Esophagus squamous epithelium (tissue), 5 donors: ENCODE results near the gene SRC. TPM values are rescaled to one million over a fixed set of nuclear protein-coding genes. Genes with fewer than 3 reads are reported as not detected.
"Not testable (repeated sequence)": the region's sequence is repeated elsewhere in the genome, so short reads cannot be mapped to it uniquely, and the experiment has no call there.

Experiments
- DNase-seq: peaks from one replicate; lab custom pipeline; 2025; lab: John Stamatoyannopoulos, UW
- H3K27ac ChIP-seq, 4 donors: fragments of 200-600 bp; sonication (generic); one replicate each; pipeline ENCODE4 v1.5.1; 2016 to 2019; ENCODE audit warnings: mild to moderate bottlenecking in 1 of 4
- H3K27me3 ChIP-seq, 4 donors: fragments of 200-600 bp; sonication (generic); 1 replicate in 3 of 4; 2 replicates in 1 of 4; pipeline versions ENCODE4 v1.5.1 to v1.6.0; 2017 to 2021; ENCODE audit warnings: antibody characterized with exemption in 1 of 4
- H3K36me3 ChIP-seq, 3 donors: fragments of 200-600 bp; sonication (generic); one replicate each; pipeline ENCODE4 v1.5.1; 2016 to 2019
- H3K4me1 ChIP-seq, 3 donors: fragments of 200-600 bp; sonication (generic); one replicate each; pipeline ENCODE4 v1.5.1; 2017 to 2019
- H3K4me3 ChIP-seq, 4 donors: fragments of 200-600 bp; sonication (generic); 1 replicate in 3 of 4; 2 replicates in 1 of 4; pipeline ENCODE4 v1.5.1; 2016 to 2019; ENCODE audit warnings: mild to moderate bottlenecking in 2 of 4, moderate library complexity in 1 of 4
- H3K9me3 ChIP-seq, 3 donors: fragments of 200-600 bp; sonication (generic); one replicate each; pipeline ENCODE4 v1.5.1; 2016 to 2019
- CTCF ChIP-seq, 6 experiments: fragments of 450-650 bp in 4 of 6; fragments of 200-600 bp in 2 of 6; sonication (generic) in 2 of 6; IDR thresholded peaks; one replicate each; pipeline ENCODE4 v1.5.1; 2016 to 2019; ENCODE audit warnings: antibody characterized with exemption in 6 of 6, mild to moderate bottlenecking in 4 of 6, moderate library complexity in 4 of 6
- POLR2A ChIP-seq, 4 donors: fragments of 450-650 bp; IDR thresholded peaks; one replicate each; pipeline ENCODE4 v1.6.1; 2017; ENCODE audit warnings: antibody characterized with exemption in 4 of 4, mild to moderate bottlenecking in 4 of 4, moderate library complexity in 3 of 4
- WGBS, 2 donors: methylation state at CpG; one replicate each; pipeline ENCODE4 v1.1.5; 2018; 5-methylcytosine and 5-hydroxymethylcytosine counted together
- intact Hi-C: fragments of 100-400 bp; cut with DNase I; formaldehyde crosslinking; loops from one replicate; pipeline ENCODE4 v1.15.0; 2022
- total RNA-seq, 4 donors: library from RNA; depleted of rRNA; stranded (reverse); fragments of >200 nt; gene quantifications; one replicate each; pipeline ENCODE4 v1.1.0, GENCODE V29; 2016
- donor health status: DM: yes; HTN: yes; CAD: no.

The SRC gene
- total RNA-seq, 4 donors from 2014 or later, result 32.4 to 46.5 (median 39.0) TPM

- WGBS, 2 donors, result 45 to 51% methylated on average over 2 of the region's 2 CpGs
- TF ChIP-seq POLR2A (IDR thresholded peaks at IDR 0.05) (no peak), CTCF (IDR thresholded peaks at IDR 0.05) (no peak)
- Histone ChIP-seq H3K4me3 (no peak overlapping the region), H3K9me3 (no peaks in the 10 kb centered on the region), H3K27me3 (no peaks in the 10 kb centered on the region), H3K27ac (no peak overlapping the region), H3K36me3 (peaks cover 0 to 77% (median 0%) of the 10 kb centered on the region in 3 donors), H3K4me1 (peaks cover 0 to 45% (median 0%) of the 10 kb centered on the region in 3 donors)
- DNase-seq, result no peak
- intact Hi-C loops, result no loop called here
Measured at GRCh38 chr20:37366743-37367142, 20.8 kb downstream of the SRC start.

DNA sequence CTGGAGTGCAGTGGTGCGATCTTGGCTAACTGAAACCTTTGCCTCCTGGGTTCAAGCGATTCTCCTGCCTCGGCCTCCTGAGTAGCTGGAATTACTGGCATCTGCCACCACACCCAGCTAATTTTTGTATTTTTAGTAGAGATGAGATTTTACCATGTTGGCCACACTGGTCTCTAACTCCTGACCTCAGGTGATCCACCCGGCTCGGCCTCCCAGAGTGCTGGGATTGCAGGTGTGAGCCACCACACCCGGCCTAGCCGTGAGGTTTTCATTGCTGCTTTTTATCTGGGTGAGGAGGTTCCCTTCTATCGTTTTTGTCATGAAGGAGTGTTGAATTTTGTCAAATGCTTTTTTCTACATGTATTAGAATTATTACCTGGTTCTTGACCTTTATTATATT is 23.9 kb downstream of the SRC start:
- Histone ChIP-seq H3K27ac (no peak overlapping the region), H3K4me1 (peaks cover 0 to 16% (median 0%) of the 10 kb centered on the region in 3 donors), H3K36me3 (peaks cover 0 to 60% (median 0%) of the 10 kb centered on the region in 3 donors), H3K9me3 (no peaks in the 10 kb centered on the region), H3K27me3 (no peaks in the 10 kb centered on the region), H3K4me3 (no peak overlapping the region)
- intact Hi-C loops, result no loop called here
- WGBS, 2 donors, result 92 to 97% methylated on average over 8 of the region's 8 CpGs
- no peak for DNase-seq
- no peak for TF ChIP-seq POLR2A (IDR thresholded peaks at IDR 0.05)
- TF ChIP-seq CTCF (IDR thresholded peaks at IDR 0.05), result no peak

GRCh38 chr20:37371845-37372244 is 25.9 kb downstream of the SRC start:
- intact Hi-C loops, H3K4me3 ChIP-seq, H3K27ac ChIP-seq, H3K9me3 ChIP-seq, H3K4me1 ChIP-seq, H3K27me3 ChIP-seq, DNase-seq: not testable (repeated sequence)
- WGBS, 2 donors, result 90 to 94% methylated on average over 2 to 7 of the region's 9 CpGs
- H3K36me3 ChIP-seq, result peaks cover 0 to 60% (median 0%) of the 10 kb centered on the region in 3 donors

GRCh38 chr20:37372441-37372840 is 26.5 kb downstream of the SRC start:
- TF ChIP-seq CTCF (IDR thresholded peaks at IDR 0.05) (no peak), POLR2A (IDR thresholded peaks at IDR 0.05) (no peak)
- WGBS, 2 donors, result 82 to 88% methylated on average over 3 of the region's 3 CpGs
- DNase-seq, result no peak
- Histone ChIP-seq H3K9me3 (no peaks in the 10 kb centered on the region), H3K4me1 (no peaks in the 10 kb centered on the region), H3K4me3 (no peak overlapping the region), H3K27me3 (no peaks in the 10 kb centered on the region), H3K27ac (no peak overlapping the region), H3K36me3 (peaks cover 0 to 60% (median 0%) of the 10 kb centered on the region in 3 donors)
- intact Hi-C loops, result no loop called here

- DNase-seq, result no peak
- 92 to 93% methylated on average over 10 of the region's 10 CpGs for WGBS, 2 donors
- Histone ChIP-seq H3K4me3 (no peak overlapping the region), H3K9me3 (no peaks in the 10 kb centered on the region), H3K27ac (no peak overlapping the region), H3K36me3 (peaks cover 0 to 59% (median 0%) of the 10 kb centered on the region in 3 donors), H3K27me3 (no peaks in the 10 kb centered on the region), H3K4me1 (no peaks in the 10 kb centered on the region)
- TF ChIP-seq CTCF (IDR thresholded peaks at IDR 0.05) (no peak), POLR2A (IDR thresholded peaks at IDR 0.05) (no peak)
- intact Hi-C loops, result no loop called here
Measured at GRCh38 chr20:37373020-37373598, 27.2 kb downstream of the SRC start.
